HepG2 (cell line): ENCODE measurements around the gene CACNB4. TPM values are rescaled to one million over a fixed set of nuclear protein-coding genes. Genes with fewer than 3 reads are reported as not detected.

Experiments
- AHDC1 ChIP-seq: sonication (generic); formaldehyde crosslinking; IDR thresholded peaks from 2 replicates; pipeline ENCODE4 v1.5.1; 2020; ENCODE audit warnings: mild to moderate bottlenecking, missing genetic modification reagents, borderline replicate concordance
- FOSL2 ChIP-seq: sonication (generic); formaldehyde crosslinking; IDR thresholded peaks from 2 replicates; pipeline ENCODE4 v1.4.0; 2020; ENCODE audit warnings: missing genetic modification reagents
- GZF1 ChIP-seq: sonication (generic); formaldehyde crosslinking; IDR thresholded peaks from 2 replicates; pipeline ENCODE4 v1.5.1; 2020; ENCODE audit warnings: mild to moderate bottlenecking, missing genetic modification reagents
- HMG20B ChIP-seq: conservative IDR thresholded peaks from 2 replicates; pipeline ENCODE4 v1.6.1; 2016; ENCODE audit warnings: missing genetic modification reagents, missing compliant biosample characterization
- HNRNPH1 ChIP-seq: fragments of 200-400 bp; formaldehyde crosslinking; optimal IDR thresholded peaks from 2 replicates; pipeline ENCODE3; 2017; ENCODE audit warnings: mild to moderate bottlenecking, low read depth, low read length
- ISX ChIP-seq: sonication (generic); formaldehyde crosslinking; conservative IDR thresholded peaks from 2 replicates; pipeline ENCODE4 v1.5.0; 2020; ENCODE audit warnings: missing genetic modification reagents
- KDM4B ChIP-seq: sonication (generic); formaldehyde crosslinking; IDR thresholded peaks from 2 replicates; pipeline ENCODE4 v1.4.0; 2020; ENCODE audit warnings: missing genetic modification reagents
- KLF16 ChIP-seq, 2 experiments: sonication (generic) in 1 of 2; formaldehyde crosslinking in 1 of 2; IDR thresholded peaks; 2 replicates each; pipeline versions ENCODE4 v1.6.1 to v1.8.0; 2016 to 2023; ENCODE audit warnings: missing genetic modification reagents in 2 of 2, missing compliant biosample characterization in 1 of 2
- MAFG ChIP-seq: sonication (generic); formaldehyde crosslinking; IDR thresholded peaks from 2 replicates; pipeline ENCODE4 v1.5.1; 2020; ENCODE audit warnings: mild to moderate bottlenecking, missing genetic modification reagents
- RBM39 ChIP-seq: fragments of 200-400 bp; formaldehyde crosslinking; IDR thresholded peaks from one replicate; pipeline ENCODE4 v1.6.1; 2018; ENCODE audit warnings: antibody characterized with exemption, mild to moderate bottlenecking, low read depth, low read length; ENCODE audit not compliant: poor library complexity, severe bottlenecking
- SIX1 ChIP-seq: sonication (generic); formaldehyde crosslinking; IDR thresholded peaks from 2 replicates; pipeline ENCODE4 v1.4.0; 2020; ENCODE audit warnings: missing genetic modification reagents, borderline replicate concordance
- SMAD3 ChIP-seq: sonication (generic); formaldehyde crosslinking; IDR thresholded peaks from 2 replicates; pipeline ENCODE4 v1.4.0; 2020; ENCODE audit warnings: missing genetic modification reagents
- SOX6 ChIP-seq, 2 experiments: fragments of 450-650 bp in 1 of 2; sonication (generic) in 1 of 2; formaldehyde crosslinking in 1 of 2; IDR thresholded peaks; 2 replicates each; pipeline versions ENCODE4 v1.4.0 to v1.6.1; 2017 to 2020; ENCODE audit warnings: antibody characterized with exemption in 1 of 2, mild to moderate bottlenecking in 1 of 2, missing genetic modification reagents in 1 of 2
- SP5 ChIP-seq: IDR thresholded peaks from 2 replicates; pipeline ENCODE4 v1.6.1; 2016; ENCODE audit warnings: low read depth, borderline replicate concordance
- SRSF4 ChIP-seq: fragments of 200-400 bp; formaldehyde crosslinking; IDR thresholded peaks from one replicate; pipeline ENCODE4 v1.6.1; 2018; ENCODE audit warnings: mild to moderate bottlenecking, low read depth, low read length, moderate library complexity; ENCODE audit not compliant: poor library complexity, severe bottlenecking
- ZBTB3 ChIP-seq: sonication (generic); formaldehyde crosslinking; IDR thresholded peaks from 2 replicates; pipeline ENCODE4 v1.4.0; 2020; ENCODE audit warnings: low read depth, mild to moderate bottlenecking, moderate library complexity, missing genetic modification reagents, borderline replicate concordance
- ZBTB44 ChIP-seq: sonication (generic); formaldehyde crosslinking; IDR thresholded peaks from 2 replicates; pipeline ENCODE4 v1.4.0; 2020; ENCODE audit warnings: missing genetic modification reagents
- ZMYM4 ChIP-seq: sonication (generic); formaldehyde crosslinking; IDR thresholded peaks from 2 replicates; pipeline ENCODE4 v1.8.1; 2023; ENCODE audit warnings: mild to moderate bottlenecking, missing genetic modification reagents
- ZNF10 ChIP-seq: sonication (generic); formaldehyde crosslinking; IDR thresholded peaks from 2 replicates; pipeline ENCODE4 v1.4.0; 2020; ENCODE audit warnings: mild to moderate bottlenecking, low read depth, missing genetic modification reagents, borderline replicate concordance
- ZNF510 ChIP-seq: sonication (generic); formaldehyde crosslinking; IDR thresholded peaks from 2 replicates; pipeline ENCODE4 v1.4.0; 2020; ENCODE audit warnings: low read depth, mild to moderate bottlenecking, missing genetic modification reagents
- ZNF614 ChIP-seq: IDR thresholded peaks from 2 replicates; pipeline ENCODE4 v1.6.1; 2018; ENCODE audit warnings: missing biosample characterization, missing genetic modification reagents, inconsistent platforms, borderline replicate concordance
- ZNF7 ChIP-seq: IDR thresholded peaks from 2 replicates; pipeline ENCODE4 v1.6.1; 2016; ENCODE audit warnings: missing biosample characterization, missing genetic modification reagents
- ZNF709 ChIP-seq: sonication (generic); formaldehyde crosslinking; IDR thresholded peaks from 2 replicates; pipeline ENCODE4 v1.5.0; 2020; ENCODE audit warnings: mild to moderate bottlenecking, missing genetic modification reagents
- polyA plus RNA-seq, 8 experiments: library from polyadenylated mRNA; depleted of rRNA in 3 of 8; stranded (reverse) in 7 of 8; unstranded in 1 of 8; fragments of >200 nt; fragmentation: Illumina TruSeq in 4 of 8; extraction: Trizol in 4 of 8; gene quantifications; 2 replicates each; pipeline versions ENCODE4 v1.2.1 to v1.2.3, GENCODE V29; 2011 to 2016; ENCODE audit warnings: low read depth in 4 of 8, missing spikeins in 1 of 8, mixed read lengths in 1 of 8; ENCODE audit not compliant: insufficient read depth in 1 of 8
- total RNA-seq, 5 experiments: library from RNA; depleted of rRNA; stranded (reverse); fragments of >200 nt; fragmentation: Illumina TruSeq; extraction: Trizol; gene quantifications; 2 replicates each; pipeline ENCODE4 v1.2.3, GENCODE V29; 2016; ENCODE audit warnings: low read depth in 1 of 5

Gene CACNB4
- total and polyA plus RNA-seq, 2 of the 13 experiments (the other 11 are each of a cell fraction or from before 2014, with no cell fraction given): 5.1 to 14.3 TPM

GRCh38 chr2:152016181-152017120 is 82.4 kb downstream of the CACNB4 start (continued):
- TF ChIP-seq SMAD3: no peak
- TF ChIP-seq ISX: no peak
- no peak for TF ChIP-seq KLF16 (CRISPR knock-in tag; IDR thresholded peaks at IDR 0.05)
- TF ChIP-seq RBM39: no peak
- no peak for TF ChIP-seq ZNF709 (CRISPR knock-in tag)
- no peak for TF ChIP-seq SOX6 (IDR thresholded peaks at IDR 0.05)
- peak; percentile 35; the same call in 1 of the 2 replicates for TF ChIP-seq SOX6 (CRISPR knock-in tag; IDR thresholded peaks at IDR 0.05)
- no peak for TF ChIP-seq ZBTB3 (CRISPR knock-in tag)
- no peak for TF ChIP-seq SRSF4
- TF ChIP-seq SIX1 (CRISPR knock-in tag): no peak
- TF ChIP-seq ZNF7: no peak
- TF ChIP-seq ZMYM4 (CRISPR knock-in tag): 0 out of 2 replicates have a peak, but pooled peaks have one; percentile 41
- peak; percentile 69 for TF ChIP-seq FOSL2 (CRISPR knock-in tag)
- TF ChIP-seq ZNF10 (CRISPR knock-in tag): no peak
- TF ChIP-seq ZNF614: no peak
- no peak for TF ChIP-seq ZBTB44 (CRISPR knock-in tag)
- TF ChIP-seq AHDC1 (CRISPR knock-in tag): 0 out of 2 replicates have a peak, but pooled peaks have one; percentile 25
- TF ChIP-seq MAFG (CRISPR knock-in tag): no peak
- no peak for TF ChIP-seq HNRNPH1
- no peak for TF ChIP-seq ZNF510
- TF ChIP-seq SP5 (CRISPR knock-in tag): no peak
- TF ChIP-seq HMG20B: no peak
- no peak for TF ChIP-seq GZF1
- TF ChIP-seq KDM4B (CRISPR knock-in tag): no peak
